ENCODE data around the gene IGSF23. TPM values are rescaled to one million over a fixed set of nuclear protein-coding genes. Genes with fewer than 3 reads are reported as not detected.
"Not testable (repeated sequence)": the region's sequence is repeated elsewhere in the genome, so short reads cannot be mapped to it uniquely, and the experiment has no call there.

The IGSF23 gene
- total and polyA plus RNA-seq, 2 donors (not counting 1 experiment from before 2014, with no cell fraction given): not detected

- no peak for ATAC-seq (ENCODE audit: low read depth)
- H3K4me2 ChIP-seq (replicated peaks; ENCODE audit: low read depth, low read length, poor library complexity, severe bottlenecking): no peak overlapping the region
These were observed 10.3 kb downstream of the IGSF23 start for GRCh38 chr19:44623626-44624025.

GRCh38 chr19:44624840-44625354 is 11.5 kb downstream of the IGSF23 start:
- no peak overlapping the region for H3K27ac ChIP-seq (ENCODE audit: low read length in 2 of 2)
- H3K36me3 ChIP-seq (replicated peaks in 1 of 2; ENCODE audit: control extremely low read depth in 1 of 2, control insufficient read depth in 1 of 2, extremely low read depth in 1 of 2, insufficient read depth in 2 of 2, low read length in 1 of 2): no peaks in the 10 kb centered on the region
- POLR2A ChIA-PET: no interaction called here
- no peak overlapping the region for H2AFZ ChIP-seq (ENCODE audit: insufficient read depth, low read depth, low read length, poor library complexity, severe bottlenecking)
- H3K4me1 ChIP-seq (ENCODE audit: control insufficient read depth in 2 of 2, insufficient read depth in 2 of 2, low read length in 2 of 2): no peaks in the 10 kb centered on the region
- TF ChIP-seq CTCF (IDR thresholded peaks at IDR 0.05) (no peak), EZH2 (IDR thresholded peaks at IDR 0.05; ENCODE audit: borderline replicate concordance, insufficient read depth, low read depth, low read length, poor library complexity, severe bottlenecking) (no peak)
- H3K9me3 Mint-ChIP-seq (ENCODE audit: insufficient read depth): peaks cover 3% of the 10 kb centered on the region
- H4K20me1 ChIP-seq (ENCODE audit: control insufficient read depth, insufficient read depth, low read length, poor library complexity, severe bottlenecking): no peaks in the 10 kb centered on the region
- H3K4me2 ChIP-seq (replicated peaks; ENCODE audit: low read depth, low read length, poor library complexity, severe bottlenecking): no peak overlapping the region
- no peaks in the 10 kb centered on the region for H3K79me2 ChIP-seq (ENCODE audit: control insufficient read depth, insufficient read depth, low read length)
- no peak for DNase-seq
- CTCF ChIA-PET: no interaction called here
- H3K4me3 Mint-ChIP-seq: no peak overlapping the region
- peaks cover 10% of the 10 kb centered on the region for H3K27me3 Mint-ChIP-seq
- no peak overlapping the region for H3K27ac Mint-ChIP-seq
- WGBS (ENCODE audit: insufficient coverage): 83% methylated on average over 1 of the region's 4 CpGs
- no peak overlapping the region for H3K4me3 ChIP-seq (ENCODE audit: control extremely low read depth in 1 of 5, extremely low read depth in 1 of 5, insufficient read depth in 1 of 5, low read depth in 2 of 5, low read length in 4 of 5)
- no peaks in the 10 kb centered on the region for H3K4me1 Mint-ChIP-seq
- peaks cover 0 to 6% (median 0%) of the 10 kb centered on the region in 4 experiments for H3K27me3 ChIP-seq (replicated peaks in 1 of 4; ENCODE audit: control extremely low read depth in 1 of 4, control insufficient read depth in 3 of 4, insufficient read depth in 4 of 4, low read length in 3 of 4)
- intact Hi-C loops (cut with micrococcal nuclease): no loop called here
- H3K9ac ChIP-seq (ENCODE audit: low read length): no peak overlapping the region
- ATAC-seq (ENCODE audit: low read depth): no peak
- H3K9me3 ChIP-seq (ENCODE audit: control extremely low read depth in 1 of 3, control insufficient read depth in 2 of 3, insufficient read depth in 1 of 3, low read length in 2 of 3): peaks cover 0 to 15% (median 0%) of the 10 kb centered on the region in 3 donors

More at GRCh38 chr19:44623626-44624025, 10.3 kb downstream of the IGSF23 start:
- Mint-ChIP-seq H3K27ac (no peak overlapping the region), H3K9me3 (ENCODE audit: insufficient read depth) (peaks cover under 1% of the 10 kb centered on the region), H3K4me3 (no peak overlapping the region), H3K4me1 (no peaks in the 10 kb centered on the region), H3K27me3 (peaks cover 6% of the 10 kb centered on the region)
- WGBS (ENCODE audit: insufficient coverage): 88% methylated on average over 2 of the region's 4 CpGs
- no peaks in the 10 kb centered on the region for H3K4me1 ChIP-seq (ENCODE audit: control insufficient read depth in 2 of 2, insufficient read depth in 2 of 2, low read length in 2 of 2)
- H4K20me1 ChIP-seq (ENCODE audit: control insufficient read depth, insufficient read depth, low read length, poor library complexity, severe bottlenecking): no peaks in the 10 kb centered on the region
- H3K27ac ChIP-seq (ENCODE audit: low read length in 2 of 2): no peak overlapping the region
- H3K9ac ChIP-seq (ENCODE audit: low read length): no peak overlapping the region
- H2AFZ ChIP-seq (ENCODE audit: insufficient read depth, low read depth, low read length, poor library complexity, severe bottlenecking): no peak overlapping the region
- intact Hi-C loops (cut with micrococcal nuclease): no loop called here
- H3K36me3 ChIP-seq (replicated peaks in 1 of 2; ENCODE audit: control extremely low read depth in 1 of 2, control insufficient read depth in 1 of 2, extremely low read depth in 1 of 2, insufficient read depth in 2 of 2, low read length in 1 of 2): no peaks in the 10 kb centered on the region
- no peaks in the 10 kb centered on the region for H3K79me2 ChIP-seq (ENCODE audit: control insufficient read depth, insufficient read depth, low read length)
- POLR2A ChIA-PET: no interaction called here
- DNase-seq: no peak
- H3K9me3 ChIP-seq (ENCODE audit: control extremely low read depth in 1 of 3, control insufficient read depth in 2 of 3, insufficient read depth in 1 of 3, low read length in 2 of 3): peaks cover 0 to 12% (median 0%) of the 10 kb centered on the region in 3 donors
- H3K27me3 ChIP-seq (replicated peaks in 1 of 4; ENCODE audit: control extremely low read depth in 1 of 4, control insufficient read depth in 3 of 4, insufficient read depth in 4 of 4, low read length in 3 of 4): peaks cover 0 to 6% (median 0%) of the 10 kb centered on the region in 4 experiments
- no peak overlapping the region for H3K4me3 ChIP-seq (ENCODE audit: control extremely low read depth in 1 of 5, extremely low read depth in 1 of 5, insufficient read depth in 1 of 5, low read depth in 2 of 5, low read length in 4 of 5)
- TF ChIP-seq EZH2 (IDR thresholded peaks at IDR 0.05; ENCODE audit: borderline replicate concordance, insufficient read depth, low read depth, low read length, poor library complexity, severe bottlenecking) (no peak), CTCF (IDR thresholded peaks at IDR 0.05) (no peak)
- CTCF ChIA-PET: no interaction called here

- H3K4me3 ChIP-seq (ENCODE audit: control extremely low read depth in 1 of 5, extremely low read depth in 1 of 5, insufficient read depth in 1 of 5, low read depth in 2 of 5, low read length in 4 of 5); H3K4me1 Mint-ChIP-seq; ATAC-seq (ENCODE audit: low read depth); H3K27ac ChIP-seq (ENCODE audit: low read length in 2 of 2); H3K9ac ChIP-seq (ENCODE audit: low read length); POLR2A ChIA-PET; DNase-seq; H3K27me3 Mint-ChIP-seq; H3K9me3 Mint-ChIP-seq (ENCODE audit: insufficient read depth); H3K4me1 ChIP-seq (ENCODE audit: control insufficient read depth in 2 of 2, insufficient read depth in 2 of 2, low read length in 2 of 2); H3K79me2 ChIP-seq (ENCODE audit: control insufficient read depth, insufficient read depth, low read length); H3K27me3 ChIP-seq (replicated peaks in 1 of 4; ENCODE audit: control extremely low read depth in 1 of 4, control insufficient read depth in 3 of 4, insufficient read depth in 4 of 4, low read length in 3 of 4); H3K36me3 ChIP-seq (replicated peaks in 1 of 2; ENCODE audit: control extremely low read depth in 1 of 2, control insufficient read depth in 1 of 2, extremely low read depth in 1 of 2, insufficient read depth in 2 of 2, low read length in 1 of 2); H3K27ac Mint-ChIP-seq; H3K4me3 Mint-ChIP-seq; H2AFZ ChIP-seq (ENCODE audit: insufficient read depth, low read depth, low read length, poor library complexity, severe bottlenecking); CTCF ChIA-PET; intact Hi-C loops (cut with micrococcal nuclease); H3K4me2 ChIP-seq (replicated peaks; ENCODE audit: low read depth, low read length, poor library complexity, severe bottlenecking); H4K20me1 ChIP-seq (ENCODE audit: control insufficient read depth, insufficient read depth, low read length, poor library complexity, severe bottlenecking): not testable (repeated sequence)
- 80% methylated on average over 1 of the region's 4 CpGs for WGBS (ENCODE audit: insufficient coverage)
- H3K9me3 ChIP-seq (ENCODE audit: control extremely low read depth in 1 of 3, control insufficient read depth in 2 of 3, insufficient read depth in 1 of 3, low read length in 2 of 3): peaks cover 0 to 18% (median 0%) of the 10 kb centered on the region in 3 donors
These were observed 12.3 kb downstream of the IGSF23 start for GRCh38 chr19:44625637-44626036.

Data from B cell (primary cell).